Natural killer cell treated with Interleukin-12 subunit alpha and Interleukin-12 subunit beta and Interleukin-15 and Interleukin-18, amount 100 ng/mL, for 72 hours (primary cell): ENCODE results near the gene SLC16A6. TPM values are rescaled to one million over a fixed set of nuclear protein-coding genes. Genes with fewer than 3 reads are reported as not detected.
A peak's percentile ranks its signal among the peaks of the same experiment; 100 is the strongest.
"Not testable (repeated sequence)": the region's sequence is repeated elsewhere in the genome, so short reads cannot be mapped to it uniquely, and the experiment has no call there.

ENCODE experiments used
- ATAC-seq, 2 donors: fragments of 150-1000 bp; cut with Tn5 transposase in 1 of 2; sonication (Bioruptor Pico), chemical (Tn5 transposase) in 1 of 2; 2 replicates each; pipeline ENCODE4 v1.10.0; 2021
- DNase-seq: peaks from one replicate; pipeline ENCODE4 v3.0.0; 2022; ENCODE audit warnings: low spot score
- H3K27ac Mint-ChIP-seq, 2 donors: 1 replicate in 1 of 2; 2 replicates in 1 of 2; pipeline ENCODE4 v1.8.0; 2022; ENCODE audit warnings: mixed read lengths in 2 of 2, mild to moderate bottlenecking in 1 of 2, moderate library complexity in 1 of 2
- H3K27me3 Mint-ChIP-seq, 2 donors: 1 replicate in 1 of 2; 2 replicates in 1 of 2; pipeline ENCODE4 v1.8.0; 2022; ENCODE audit warnings: mixed read lengths in 2 of 2
- H3K36me3 Mint-ChIP-seq: one replicate; pipeline ENCODE4 v1.8.0; 2022; ENCODE audit warnings: mixed read lengths
- H3K4me1 Mint-ChIP-seq, 2 donors: 1 replicate in 1 of 2; 2 replicates in 1 of 2; pipeline ENCODE4 v1.8.0; 2022; ENCODE audit warnings: low read depth in 2 of 2, mixed read lengths in 2 of 2, mild to moderate bottlenecking in 1 of 2
- H3K4me3 Mint-ChIP-seq: one replicate; pipeline ENCODE4 v1.8.0; 2022; ENCODE audit warnings: mixed read lengths
- H3K9me3 Mint-ChIP-seq: 2 replicates; pipeline ENCODE4 v1.8.0; 2022; ENCODE audit warnings: mixed read lengths
- total RNA-seq, 2 donors: library from RNA; stranded (reverse); gene quantifications; one replicate each; pipeline ENCODE4 v1.2.3, GENCODE V29; 2022

Gene SLC16A6
- total RNA-seq, 2 donors from 2014 or later: 2.4 to 5.8 TPM

GRCh38 chr17:68238871-68239253 lies 52.1 kb downstream of the SLC16A6 start:
- DNase-seq (no peak), ATAC-seq (peak in 1 of 2 donors; percentile 11)
- H3K4me3 Mint-ChIP-seq: peak overlapping the region; percentile 85
- H3K36me3 Mint-ChIP-seq: no peaks in the 10 kb centered on the region
- H3K9me3 Mint-ChIP-seq: no peaks in the 10 kb centered on the region
- no peaks in the 10 kb centered on the region for H3K27me3 Mint-ChIP-seq
- H3K4me1 Mint-ChIP-seq: peaks cover 52 to 68% of the 10 kb centered on the region in 2 donors
- H3K27ac Mint-ChIP-seq: peak overlapping the region; percentile 98 to 99

- no peak for DNase-seq
- Mint-ChIP-seq H3K36me3 (no peaks in the 10 kb centered on the region), H3K4me1 (peaks cover 54 to 63% of the 10 kb centered on the region in 2 donors)
Observed at GRCh38 chr17:68238164-68238870, 52.6 kb downstream of the SLC16A6 start.

DNA sequence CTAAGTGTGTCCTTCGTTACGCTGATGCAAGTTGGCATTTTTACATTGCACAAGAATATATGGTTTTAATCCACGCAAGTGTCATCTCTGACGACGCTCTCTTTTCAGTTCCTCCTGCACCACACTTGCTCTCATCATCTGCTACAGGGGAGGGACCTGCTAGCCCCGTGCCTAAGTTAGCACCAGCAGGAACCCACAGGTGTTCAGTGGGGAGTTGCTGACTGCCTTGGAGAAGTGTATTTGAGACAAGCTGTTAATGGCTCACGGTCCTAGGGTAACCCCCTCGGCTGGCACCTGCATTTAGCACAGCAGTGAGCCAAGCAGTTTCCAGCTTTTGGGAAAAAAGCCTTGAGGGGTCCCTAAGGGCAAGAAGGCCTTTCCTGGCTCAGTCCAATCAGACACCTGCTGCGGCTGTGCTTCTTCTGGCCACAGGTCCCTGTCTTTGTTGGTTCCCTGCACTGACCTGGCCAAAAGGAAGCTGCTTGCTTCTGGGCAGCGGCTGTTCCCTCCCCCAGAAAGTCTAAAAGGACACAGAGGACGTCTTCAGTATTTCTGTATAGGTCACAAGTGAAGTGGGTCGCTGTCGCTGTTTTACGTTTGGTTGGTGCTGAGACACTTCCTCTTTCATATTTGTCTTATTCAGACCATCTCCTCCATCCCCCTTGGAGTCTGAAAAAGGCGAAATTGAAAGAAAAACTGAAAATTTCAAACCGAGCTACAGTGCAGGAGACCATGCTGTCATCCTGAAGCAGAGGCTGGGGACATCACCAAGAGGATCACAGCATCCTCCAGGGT lies 53.4 kb downstream of the SLC16A6 start:
- ATAC-seq: peak; percentile 84 to 87
- not testable (repeated sequence) for H3K27me3 Mint-ChIP-seq, H3K9me3 Mint-ChIP-seq, H3K36me3 Mint-ChIP-seq
- Mint-ChIP-seq H3K4me1 (peaks cover 60 to 69% of the 10 kb centered on the region in 2 donors), H3K27ac (peak overlapping the region; percentile 98 to 99), H3K4me3 (peak overlapping the region; percentile 85)
- peak; percentile 84 for DNase-seq

More at GRCh38 chr17:68238164-68238870, 52.6 kb downstream of the SLC16A6 start:
- H3K27ac Mint-ChIP-seq: peak overlapping the region; percentile 98 to 99
- no peaks in the 10 kb centered on the region for H3K9me3 Mint-ChIP-seq
- ATAC-seq: peak; percentile 1 to 9
- peak overlapping the region; percentile 85 for H3K4me3 Mint-ChIP-seq
- H3K27me3 Mint-ChIP-seq: no peaks in the 10 kb centered on the region

DNA sequence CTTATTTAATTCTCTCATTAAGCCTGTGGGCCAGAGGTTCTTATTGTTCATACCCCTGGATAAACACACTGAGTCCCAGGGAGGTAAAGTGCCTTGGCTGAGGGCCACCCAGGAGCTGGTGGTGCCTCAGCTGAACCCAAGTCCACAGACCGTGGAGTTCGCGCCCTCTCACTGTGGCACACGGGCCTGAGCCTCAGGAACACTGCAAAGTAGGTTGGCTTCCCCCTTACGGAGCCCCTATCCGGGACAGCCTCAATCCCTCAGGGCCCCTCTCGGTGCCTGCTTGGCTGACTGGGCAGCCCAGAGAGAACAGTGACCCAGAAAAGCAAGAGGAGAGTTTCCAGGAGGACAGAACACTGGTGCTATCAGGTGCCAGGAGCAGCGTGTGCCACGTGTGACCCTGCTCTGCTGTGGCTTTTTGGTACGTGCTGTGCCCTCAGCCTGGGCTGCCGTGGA lies 55.6 kb downstream of the SLC16A6 start:
- H3K36me3 Mint-ChIP-seq, DNase-seq, H3K9me3 Mint-ChIP-seq, H3K27me3 Mint-ChIP-seq: not testable (repeated sequence)
- peak overlapping the region; percentile 94 to 95 for H3K27ac Mint-ChIP-seq
- peak; percentile 19 to 43 for ATAC-seq
- peak overlapping the region; percentile 78 for H3K4me3 Mint-ChIP-seq
- peaks cover 55% of the 10 kb centered on the region in 2 donors for H3K4me1 Mint-ChIP-seq

GRCh38 chr17:68234726-68235335 lies 56.1 kb downstream of the SLC16A6 start:
- DNase-seq (peak; percentile 88), ATAC-seq (peak; percentile 78 to 84)
- Mint-ChIP-seq H3K4me1 (peaks cover 50 to 52% of the 10 kb centered on the region in 2 donors), H3K4me3 (peak overlapping the region; percentile 78), H3K27ac (peak overlapping the region; percentile 94 to 95)
- not testable (repeated sequence) for H3K27me3 Mint-ChIP-seq, H3K36me3 Mint-ChIP-seq, H3K9me3 Mint-ChIP-seq

DNA sequence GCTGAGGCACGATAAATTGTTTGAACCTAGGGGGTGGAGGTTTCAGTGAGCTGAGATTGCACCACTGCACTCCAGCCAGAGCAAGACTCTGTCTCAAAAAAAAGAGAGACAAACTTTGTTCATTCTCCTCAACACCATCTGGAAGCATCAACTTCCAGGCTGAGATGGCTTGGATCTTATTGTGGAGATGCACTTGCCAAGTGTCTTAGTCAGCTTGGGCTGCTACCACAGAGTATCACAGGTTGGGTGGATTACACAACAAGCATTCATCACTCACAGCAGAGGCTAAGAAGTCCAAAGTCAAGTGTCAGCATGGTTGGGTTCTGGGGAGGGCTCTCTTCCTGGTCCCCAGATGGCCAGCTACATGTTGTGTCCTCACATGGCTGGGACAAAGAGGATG lies 58.2 kb downstream of the SLC16A6 start:
- ATAC-seq: peak; percentile 49 to 53
- H3K36me3 Mint-ChIP-seq, H3K27me3 Mint-ChIP-seq, H3K9me3 Mint-ChIP-seq, DNase-seq: not testable (repeated sequence)
- Mint-ChIP-seq H3K4me3 (peak overlapping the region; percentile 58), H3K27ac (peak overlapping the region; percentile 67 to 92), H3K4me1 (peaks cover 44 to 46% of the 10 kb centered on the region in 2 donors)

GRCh38 chr17:68231541-68231940 lies 59.4 kb downstream of the SLC16A6 start:
- peaks cover 6% of the 10 kb centered on the region for H3K36me3 Mint-ChIP-seq
- no peak overlapping the region for H3K27ac Mint-ChIP-seq

GRCh38 chr17:68231131-68231530 lies 59.8 kb downstream of the SLC16A6 start:
- ATAC-seq, H3K4me3 Mint-ChIP-seq, H3K27me3 Mint-ChIP-seq, H3K9me3 Mint-ChIP-seq, H3K36me3 Mint-ChIP-seq, DNase-seq, H3K27ac Mint-ChIP-seq: not testable (repeated sequence)
- H3K4me1 Mint-ChIP-seq: peaks cover 38 to 39% of the 10 kb centered on the region in 2 donors

More at GRCh38 chr17:68231541-68231940, 59.4 kb downstream of the SLC16A6 start:
- Mint-ChIP-seq H3K9me3 (no peaks in the 10 kb centered on the region), H3K4me3 (no peak overlapping the region), H3K27me3 (no peaks in the 10 kb centered on the region), H3K4me1 (peaks cover 38 to 39% of the 10 kb centered on the region in 2 donors)
- no peak for ATAC-seq
- DNase-seq: no peak

DNA sequence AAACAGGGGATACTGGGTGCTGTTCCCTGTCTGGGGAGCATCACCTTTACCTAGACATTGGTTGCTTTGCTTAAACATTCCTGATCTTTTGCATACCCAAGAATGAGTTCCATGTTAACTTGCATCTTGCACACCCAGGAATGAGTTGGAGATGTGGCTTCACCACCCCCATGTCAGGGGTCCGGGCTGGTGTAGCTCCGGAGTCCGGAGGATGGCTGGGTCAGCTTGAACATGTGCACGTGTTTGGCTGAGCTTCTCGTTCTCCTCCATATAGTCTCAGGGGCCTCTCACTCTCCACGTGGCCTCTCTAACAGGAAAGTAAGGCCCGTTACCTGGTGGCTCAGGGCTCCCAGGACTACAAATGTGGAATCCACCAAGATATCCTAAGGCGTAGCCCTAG lies 61.3 kb downstream of the SLC16A6 start:
- Mint-ChIP-seq H3K27ac (peak overlapping the region in 1 of 2 donors; percentile 74), H3K27me3 (no peaks in the 10 kb centered on the region)
- no peak for ATAC-seq

GRCh38 chr17:68228817-68229570 lies 61.9 kb downstream of the SLC16A6 start:
- H3K36me3 Mint-ChIP-seq: peaks cover 6% of the 10 kb centered on the region
- no peaks in the 10 kb centered on the region for H3K9me3 Mint-ChIP-seq
- no peak for ATAC-seq
- DNase-seq: no peak
- no peaks in the 10 kb centered on the region for H3K27me3 Mint-ChIP-seq
- H3K27ac Mint-ChIP-seq: peak overlapping the region; percentile 63 to 74
- no peak overlapping the region for H3K4me3 Mint-ChIP-seq
- peaks cover 34 to 35% of the 10 kb centered on the region in 2 donors for H3K4me1 Mint-ChIP-seq

More for the DNA sequence above, 61.3 kb downstream of the SLC16A6 start:
- Mint-ChIP-seq H3K4me3 (no peak overlapping the region), H3K36me3 (peaks cover 6% of the 10 kb centered on the region), H3K9me3 (no peaks in the 10 kb centered on the region), H3K4me1 (peaks cover 35% of the 10 kb centered on the region in 2 donors)
- no peak for DNase-seq

DNA sequence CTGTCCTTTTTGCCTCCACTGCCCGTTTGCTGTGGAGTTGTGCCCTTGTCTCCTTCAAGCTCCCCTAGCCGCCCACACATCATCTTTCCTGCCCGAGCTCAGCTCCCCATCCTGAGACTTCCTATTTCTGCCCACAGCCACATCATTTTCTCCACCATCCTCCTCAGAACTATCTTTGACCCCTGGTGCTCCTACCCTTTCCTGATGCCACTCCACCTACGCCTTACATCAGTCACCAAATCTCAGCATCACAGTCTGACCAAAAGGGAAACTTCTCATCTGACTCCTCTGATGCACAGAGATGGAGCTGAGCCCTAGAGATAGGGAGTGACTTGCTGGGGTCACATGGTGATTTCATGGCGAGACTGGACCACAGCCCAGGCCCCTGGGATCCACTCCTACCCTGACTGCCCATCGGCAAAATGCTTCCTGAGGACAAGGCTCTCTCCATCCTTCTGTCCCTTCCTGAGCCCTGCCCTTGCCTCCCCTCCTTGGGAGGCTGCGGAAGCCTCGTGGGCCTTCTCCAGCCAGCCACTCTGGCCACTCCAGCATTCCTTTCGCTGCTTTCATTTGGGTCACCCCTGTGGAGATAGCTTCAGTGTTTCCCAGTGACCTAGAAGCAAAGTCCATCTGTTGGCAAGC lies 62.8 kb downstream of the SLC16A6 start:
- not testable (repeated sequence) for H3K27me3 Mint-ChIP-seq, DNase-seq, H3K9me3 Mint-ChIP-seq, H3K36me3 Mint-ChIP-seq
- Mint-ChIP-seq H3K4me1 (peaks cover 32 to 35% of the 10 kb centered on the region in 2 donors), H3K4me3 (peak overlapping the region; percentile 42), H3K27ac (peak overlapping the region; percentile 63 to 74)
- ATAC-seq: peak in 1 of 2 donors; percentile 48

DNA sequence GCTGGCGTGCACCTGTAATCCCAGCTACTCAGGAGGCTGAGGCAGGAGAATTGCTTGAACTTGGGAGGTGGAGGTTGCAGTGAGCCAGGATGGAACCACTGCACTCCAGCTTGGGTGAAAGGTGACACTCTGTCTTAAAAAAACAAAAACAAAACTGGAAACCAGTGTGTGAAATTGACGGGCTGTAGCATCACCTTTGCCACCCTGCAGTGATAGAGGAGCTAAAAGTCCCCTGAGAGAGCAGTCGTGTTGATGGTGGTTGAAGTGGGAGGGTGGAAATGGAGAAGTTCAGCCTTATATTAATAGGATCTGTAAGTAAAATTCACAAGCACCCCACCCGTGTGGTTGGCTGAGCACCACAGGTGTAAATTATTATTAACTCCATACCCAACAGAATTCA lies 65.9 kb downstream of the SLC16A6 start:
- peak in 1 of 2 donors; percentile 51 for ATAC-seq
- Mint-ChIP-seq H3K27ac (peak overlapping the region; percentile 73 to 74), H3K4me3 (peak overlapping the region; percentile 7), H3K4me1 (peaks cover 36 to 49% of the 10 kb centered on the region in 2 donors)
- H3K27me3 Mint-ChIP-seq, DNase-seq, H3K9me3 Mint-ChIP-seq, H3K36me3 Mint-ChIP-seq: not testable (repeated sequence)

- Mint-ChIP-seq H3K36me3 (no peaks in the 10 kb centered on the region), H3K4me1 (peaks cover 30 to 51% of the 10 kb centered on the region in 2 donors), H3K9me3 (no peaks in the 10 kb centered on the region), H3K27me3 (no peaks in the 10 kb centered on the region), H3K4me3 (peak overlapping the region; percentile 94), H3K27ac (peak overlapping the region; percentile 12 to 83)
- DNase-seq: no peak
- ATAC-seq: peak in 1 of 2 donors; percentile 75
Observed at GRCh38 chr17:68222606-68223005, 68.3 kb downstream of the SLC16A6 start.
